Measurements from ENCODE around the gene SDCCAG8. TPM values are rescaled to one million over a fixed set of nuclear protein-coding genes. Genes with fewer than 3 reads are reported as not detected.

Gene SDCCAG8
- total RNA-seq, 1 donor from 2014 or later: 24.5 TPM

DNA sequence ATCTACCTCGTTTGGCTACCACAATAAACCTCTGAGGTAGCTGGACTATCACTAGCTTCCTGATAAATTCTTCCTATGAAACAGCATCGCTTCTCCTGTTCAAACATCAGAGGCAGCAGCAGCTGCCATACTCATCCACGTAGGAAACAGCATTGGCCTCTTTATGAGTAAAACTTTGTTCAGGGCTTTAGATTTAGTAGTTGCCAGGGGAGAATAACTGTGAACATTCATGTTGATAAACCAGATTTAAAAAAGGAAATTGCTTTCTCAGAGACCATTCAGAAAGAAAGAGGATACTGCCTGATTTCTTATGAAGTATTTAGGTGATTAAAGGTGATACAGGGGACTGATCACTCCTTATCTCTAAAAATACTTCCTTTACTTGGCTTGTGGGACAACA is 7.9 kb upstream of the SDCCAG8 start:
- no peaks in the 10 kb centered on the region for H3K9me3 ChIP-seq (ENCODE audit: insufficient read depth, low read depth, low read length)
- Mint-ChIP-seq H3K36me3 (ENCODE audit: low read depth, unreplicated experiment) (peaks cover 4% of the 10 kb centered on the region), H3K27me3 (ENCODE audit: low read depth, unreplicated experiment) (no peaks in the 10 kb centered on the region), H3K4me3 (ENCODE audit: unreplicated experiment) (no peak overlapping the region), H3K27ac (ENCODE audit: unreplicated experiment) (no peak overlapping the region), H3K4me1 (ENCODE audit: low read depth, unreplicated experiment) (peaks cover 35% of the 10 kb centered on the region), H3K9me3 (ENCODE audit: unreplicated experiment) (no peaks in the 10 kb centered on the region)
- no peak overlapping the region for H2AFZ ChIP-seq (ENCODE audit: low read depth, low read length)
- peak overlapping the region; percentile 3 for H3K27ac ChIP-seq (ENCODE audit: low read depth, low read length)
- TF ChIP-seq EZH2 (IDR thresholded peaks at IDR 0.05; ENCODE audit: insufficient read depth, low read length): no peak
- TF ChIP-seq, protein P1, sequence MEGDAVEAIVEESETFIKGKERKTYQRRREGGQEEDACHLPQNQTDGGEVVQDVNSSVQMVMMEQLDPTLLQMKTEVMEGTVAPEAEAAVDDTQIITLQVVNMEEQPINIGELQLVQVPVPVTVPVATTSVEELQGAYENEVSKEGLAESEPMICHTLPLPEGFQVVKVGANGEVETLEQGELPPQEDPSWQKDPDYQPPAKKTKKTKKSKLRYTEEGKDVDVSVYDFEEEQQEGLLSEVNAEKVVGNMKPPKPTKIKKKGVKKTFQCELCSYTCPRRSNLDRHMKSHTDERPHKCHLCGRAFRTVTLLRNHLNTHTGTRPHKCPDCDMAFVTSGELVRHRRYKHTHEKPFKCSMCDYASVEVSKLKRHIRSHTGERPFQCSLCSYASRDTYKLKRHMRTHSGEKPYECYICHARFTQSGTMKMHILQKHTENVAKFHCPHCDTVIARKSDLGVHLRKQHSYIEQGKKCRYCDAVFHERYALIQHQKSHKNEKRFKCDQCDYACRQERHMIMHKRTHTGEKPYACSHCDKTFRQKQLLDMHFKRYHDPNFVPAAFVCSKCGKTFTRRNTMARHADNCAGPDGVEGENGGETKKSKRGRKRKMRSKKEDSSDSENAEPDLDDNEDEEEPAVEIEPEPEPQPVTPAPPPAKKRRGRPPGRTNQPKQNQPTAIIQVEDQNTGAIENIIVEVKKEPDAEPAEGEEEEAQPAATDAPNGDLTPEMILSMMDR (IDR thresholded peaks at IDR 0.05; ENCODE audit: insufficient read depth, low read depth, low read length): no peak
- H3K9ac ChIP-seq (ENCODE audit: low read length): no peak overlapping the region
- peaks cover 8% of the 10 kb centered on the region for H3K36me3 ChIP-seq (ENCODE audit: insufficient read depth, low read length)
- H3K4me3 ChIP-seq (ENCODE audit: insufficient read depth, low read depth, low read length): no peak overlapping the region
- H4K20me1 ChIP-seq (ENCODE audit: insufficient read depth, low read length): peaks cover 85% of the 10 kb centered on the region
- DNase-seq (ENCODE audit: low read depth): no peak
- FAIRE-seq: no peak
- no peaks in the 10 kb centered on the region for H3K27me3 ChIP-seq (ENCODE audit: insufficient read depth, low read length)
- peaks cover 24% of the 10 kb centered on the region for H3K4me1 ChIP-seq (ENCODE audit: insufficient read depth, low read length)
- peak overlapping the region; percentile 49 for H3K4me2 ChIP-seq (ENCODE audit: low read length)
- H3K79me2 ChIP-seq (ENCODE audit: insufficient read depth, low read length): peaks cover 99% of the 10 kb centered on the region

DNA sequence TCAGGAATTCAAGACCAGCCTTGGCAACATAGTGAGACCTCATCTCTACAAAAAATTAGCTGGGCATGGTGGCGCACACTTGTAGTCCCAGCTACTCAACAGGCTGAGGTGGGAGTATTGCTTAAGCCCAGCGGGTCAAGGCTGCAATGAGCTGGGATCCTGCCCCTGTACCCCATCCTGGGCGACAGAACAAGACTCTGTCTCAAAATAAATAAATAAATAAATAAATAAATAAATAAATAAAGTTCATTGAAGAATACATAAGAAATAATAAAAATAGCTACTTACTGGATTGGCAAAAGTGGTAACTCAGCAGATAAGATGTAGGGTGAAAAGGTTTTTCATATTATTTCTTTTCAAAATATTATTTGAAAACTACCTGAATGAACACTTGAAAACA is 6.6 kb upstream of the SDCCAG8 start:
- no peak overlapping the region for H3K9ac ChIP-seq (ENCODE audit: low read length)

DNA sequence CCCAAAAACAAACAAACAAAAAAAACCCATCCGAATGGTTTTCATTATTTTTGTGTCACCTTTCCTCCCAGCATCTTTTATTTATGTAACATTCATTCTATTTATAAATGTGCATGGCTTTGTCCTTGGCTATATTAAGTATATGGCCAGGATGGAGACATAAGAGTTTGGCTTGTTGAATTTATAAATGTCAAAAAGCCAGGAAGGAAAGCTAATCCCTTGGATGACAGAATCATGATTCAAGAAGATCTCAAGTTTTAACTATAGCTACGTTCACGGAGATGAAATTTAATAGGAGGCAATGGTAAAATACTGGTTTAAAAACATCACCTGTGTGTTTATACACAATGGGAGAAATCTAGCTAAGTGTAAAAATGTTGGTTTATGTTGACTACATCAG is 5.7 kb upstream of the SDCCAG8 start:
- peak overlapping the region; percentile 95 for H3K9ac ChIP-seq (ENCODE audit: low read length)
- H3K27ac Mint-ChIP-seq (ENCODE audit: unreplicated experiment): no peak overlapping the region

More for the DNA sequence above, 6.6 kb upstream of the SDCCAG8 start:
- Histone ChIP-seq H3K4me2 (ENCODE audit: low read length) (peak overlapping the region; percentile 94), H3K79me2 (ENCODE audit: insufficient read depth, low read length) (peaks cover 100% of the 10 kb centered on the region), H3K27me3 (ENCODE audit: insufficient read depth, low read length) (no peaks in the 10 kb centered on the region), H3K27ac (ENCODE audit: low read depth, low read length) (no peak overlapping the region), H3K36me3 (ENCODE audit: insufficient read depth, low read length) (peaks cover 5% of the 10 kb centered on the region), H3K4me3 (ENCODE audit: insufficient read depth, low read depth, low read length) (no peak overlapping the region), H2AFZ (ENCODE audit: low read depth, low read length) (no peak overlapping the region), H4K20me1 (ENCODE audit: insufficient read depth, low read length) (peaks cover 84% of the 10 kb centered on the region), H3K4me1 (ENCODE audit: insufficient read depth, low read length) (peaks cover 24% of the 10 kb centered on the region), H3K9me3 (ENCODE audit: insufficient read depth, low read depth, low read length) (no peaks in the 10 kb centered on the region)
- DNase-seq (ENCODE audit: low read depth) (no peak), FAIRE-seq (no peak)
- Mint-ChIP-seq H3K9me3 (ENCODE audit: unreplicated experiment) (no peaks in the 10 kb centered on the region), H3K27me3 (ENCODE audit: low read depth, unreplicated experiment) (no peaks in the 10 kb centered on the region), H3K4me1 (ENCODE audit: low read depth, unreplicated experiment) (peaks cover 33% of the 10 kb centered on the region), H3K27ac (ENCODE audit: unreplicated experiment) (no peak overlapping the region), H3K36me3 (ENCODE audit: low read depth, unreplicated experiment) (no peaks in the 10 kb centered on the region), H3K4me3 (ENCODE audit: unreplicated experiment) (no peak overlapping the region)
- TF ChIP-seq, protein P1 (IDR thresholded peaks at IDR 0.05; ENCODE audit: insufficient read depth, low read depth, low read length): no peak
- TF ChIP-seq EZH2 (IDR thresholded peaks at IDR 0.05; ENCODE audit: insufficient read depth, low read length): no peak

More for the DNA sequence above, 5.7 kb upstream of the SDCCAG8 start:
- Histone ChIP-seq H3K4me1 (ENCODE audit: insufficient read depth, low read length) (peaks cover 24% of the 10 kb centered on the region), H3K9me3 (ENCODE audit: insufficient read depth, low read depth, low read length) (no peaks in the 10 kb centered on the region), H3K79me2 (ENCODE audit: insufficient read depth, low read length) (peaks cover 99% of the 10 kb centered on the region), H3K4me2 (ENCODE audit: low read length) (peak overlapping the region; percentile 94), H3K36me3 (ENCODE audit: insufficient read depth, low read length) (peaks cover 5% of the 10 kb centered on the region), H3K27ac (ENCODE audit: low read depth, low read length) (no peak overlapping the region), H2AFZ (ENCODE audit: low read depth, low read length) (no peak overlapping the region), H3K27me3 (ENCODE audit: insufficient read depth, low read length) (no peaks in the 10 kb centered on the region), H4K20me1 (ENCODE audit: insufficient read depth, low read length) (peaks cover 75% of the 10 kb centered on the region), H3K4me3 (ENCODE audit: insufficient read depth, low read depth, low read length) (peak overlapping the region; percentile 97)
- FAIRE-seq (no peak), DNase-seq (ENCODE audit: low read depth) (no peak)
- TF ChIP-seq, protein P1 (IDR thresholded peaks at IDR 0.05; ENCODE audit: insufficient read depth, low read depth, low read length): no peak
- no peak for TF ChIP-seq EZH2 (IDR thresholded peaks at IDR 0.05; ENCODE audit: insufficient read depth, low read length)
- no peaks in the 10 kb centered on the region for H3K27me3 Mint-ChIP-seq (ENCODE audit: low read depth, unreplicated experiment)
- peaks cover 33% of the 10 kb centered on the region for H3K4me1 Mint-ChIP-seq (ENCODE audit: low read depth, unreplicated experiment)
- no peak overlapping the region for H3K4me3 Mint-ChIP-seq (ENCODE audit: unreplicated experiment)
- H3K9me3 Mint-ChIP-seq (ENCODE audit: unreplicated experiment): no peaks in the 10 kb centered on the region
- H3K36me3 Mint-ChIP-seq (ENCODE audit: low read depth, unreplicated experiment): no peaks in the 10 kb centered on the region

All from astrocyte (in vitro differentiated cells and primary cell).